Measurements from ENCODE around the gene ATG16L2.

ATG16L2 gene

DNA sequence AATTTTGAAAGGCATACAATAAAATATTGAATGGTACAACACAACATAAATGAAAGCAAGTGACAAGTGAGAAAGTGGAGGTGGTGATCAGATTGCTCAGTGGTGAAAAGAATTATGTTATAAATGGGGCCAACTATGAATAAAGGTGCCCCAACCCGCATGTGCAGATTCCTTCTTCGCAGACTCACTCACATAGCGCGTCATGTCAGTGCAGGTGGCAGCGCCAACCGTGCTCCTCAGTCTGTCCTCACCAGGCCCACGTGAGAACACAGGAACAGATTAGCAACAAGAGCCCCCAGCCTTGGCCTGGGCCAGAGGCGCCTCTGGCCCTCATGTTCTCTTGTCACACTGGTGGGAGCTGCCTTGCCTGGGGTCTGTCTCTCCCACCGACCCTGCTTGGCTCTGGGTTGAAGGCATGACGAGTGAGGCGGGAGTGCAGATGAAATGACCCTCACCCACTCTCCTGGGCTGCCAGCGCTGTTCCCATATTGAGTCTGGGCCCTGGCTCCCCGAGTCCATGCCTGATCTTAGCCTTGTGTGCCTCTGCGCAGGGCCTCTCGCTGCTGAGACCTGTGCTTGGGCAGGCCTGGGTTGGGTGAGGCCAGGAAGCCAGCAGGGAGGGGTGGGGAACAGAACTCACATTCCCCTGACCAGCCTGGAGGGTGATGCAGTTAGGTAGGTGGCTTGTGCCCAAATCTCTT is 6.4 kb downstream of the ATG16L2 start:
- Histone ChIP-seq H3K4me1 (peaks cover 7% of the 10 kb centered on the region), H3K9me3 (ENCODE audit: control insufficient read depth, low read length) (no peaks in the 10 kb centered on the region), H3K79me2 (no peaks in the 10 kb centered on the region), H3K4me3 (ENCODE audit: low read depth, low read length) (no peak overlapping the region), H3K4me2 (ENCODE audit: low read length) (no peak overlapping the region), H3K27ac (no peak overlapping the region), H2AFZ (no peak overlapping the region), H3K9ac (no peak overlapping the region), H3K36me3 (ENCODE audit: control insufficient read depth, insufficient read depth, low read length) (no peaks in the 10 kb centered on the region), H3K27me3 (ENCODE audit: control insufficient read depth, insufficient read depth, low read length) (no peaks in the 10 kb centered on the region)
- TF ChIP-seq, protein P1, sequence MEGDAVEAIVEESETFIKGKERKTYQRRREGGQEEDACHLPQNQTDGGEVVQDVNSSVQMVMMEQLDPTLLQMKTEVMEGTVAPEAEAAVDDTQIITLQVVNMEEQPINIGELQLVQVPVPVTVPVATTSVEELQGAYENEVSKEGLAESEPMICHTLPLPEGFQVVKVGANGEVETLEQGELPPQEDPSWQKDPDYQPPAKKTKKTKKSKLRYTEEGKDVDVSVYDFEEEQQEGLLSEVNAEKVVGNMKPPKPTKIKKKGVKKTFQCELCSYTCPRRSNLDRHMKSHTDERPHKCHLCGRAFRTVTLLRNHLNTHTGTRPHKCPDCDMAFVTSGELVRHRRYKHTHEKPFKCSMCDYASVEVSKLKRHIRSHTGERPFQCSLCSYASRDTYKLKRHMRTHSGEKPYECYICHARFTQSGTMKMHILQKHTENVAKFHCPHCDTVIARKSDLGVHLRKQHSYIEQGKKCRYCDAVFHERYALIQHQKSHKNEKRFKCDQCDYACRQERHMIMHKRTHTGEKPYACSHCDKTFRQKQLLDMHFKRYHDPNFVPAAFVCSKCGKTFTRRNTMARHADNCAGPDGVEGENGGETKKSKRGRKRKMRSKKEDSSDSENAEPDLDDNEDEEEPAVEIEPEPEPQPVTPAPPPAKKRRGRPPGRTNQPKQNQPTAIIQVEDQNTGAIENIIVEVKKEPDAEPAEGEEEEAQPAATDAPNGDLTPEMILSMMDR (IDR thresholded peaks at IDR 0.05) = no peak

DNA sequence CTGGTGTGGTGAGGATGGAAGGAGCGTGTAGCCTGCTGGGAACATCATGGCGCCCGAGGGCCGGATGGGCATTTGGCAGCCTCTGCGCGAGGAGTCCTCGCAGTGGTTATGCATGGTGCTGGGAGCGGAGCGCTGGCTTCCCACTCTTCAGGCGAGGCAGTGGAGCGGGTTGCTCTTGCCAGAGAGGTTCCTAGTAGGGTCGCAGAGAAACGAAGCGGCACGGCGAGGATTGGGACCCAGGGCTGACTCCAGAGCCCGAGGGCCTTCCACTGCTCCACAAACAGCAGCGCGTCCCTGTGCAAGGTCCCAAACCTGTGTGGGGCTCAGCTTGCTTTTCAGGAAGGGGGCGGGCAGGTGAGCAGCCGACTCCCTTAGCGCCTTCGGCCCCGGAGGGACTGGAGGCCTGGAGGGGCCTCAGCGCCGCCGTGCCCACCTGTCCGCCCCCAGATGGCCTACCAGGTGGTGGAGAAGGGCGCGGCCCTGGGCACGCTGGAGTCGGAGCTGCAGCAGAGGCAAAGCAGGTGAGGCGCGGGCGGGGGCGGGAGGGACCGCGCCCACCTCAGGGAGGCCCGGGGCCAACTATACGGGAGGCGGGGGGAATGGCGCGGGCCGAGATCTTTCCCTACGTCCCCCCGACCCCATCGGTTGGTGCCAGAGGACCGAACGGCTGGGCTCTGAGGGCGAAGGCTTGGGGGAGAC is 7.2 kb downstream of the ATG16L2 start:
- Histone ChIP-seq H3K4me1 (peaks cover 7% of the 10 kb centered on the region), H3K4me3 (ENCODE audit: low read depth, low read length) (peak overlapping the region; percentile 47), H2AFZ (peak overlapping the region; percentile 88), H3K27me3 (ENCODE audit: control insufficient read depth, insufficient read depth, low read length) (no peaks in the 10 kb centered on the region), H3K36me3 (ENCODE audit: control insufficient read depth, insufficient read depth, low read length) (no peaks in the 10 kb centered on the region), H3K9ac (no peak overlapping the region), H3K4me2 (ENCODE audit: low read length) (peak overlapping the region; percentile 76), H3K27ac (peak overlapping the region; percentile 56), H3K9me3 (ENCODE audit: control insufficient read depth, low read length) (no peaks in the 10 kb centered on the region), H3K79me2 (no peaks in the 10 kb centered on the region)
- TF ChIP-seq, protein P1 (IDR thresholded peaks at IDR 0.05) = no peak

DNA sequence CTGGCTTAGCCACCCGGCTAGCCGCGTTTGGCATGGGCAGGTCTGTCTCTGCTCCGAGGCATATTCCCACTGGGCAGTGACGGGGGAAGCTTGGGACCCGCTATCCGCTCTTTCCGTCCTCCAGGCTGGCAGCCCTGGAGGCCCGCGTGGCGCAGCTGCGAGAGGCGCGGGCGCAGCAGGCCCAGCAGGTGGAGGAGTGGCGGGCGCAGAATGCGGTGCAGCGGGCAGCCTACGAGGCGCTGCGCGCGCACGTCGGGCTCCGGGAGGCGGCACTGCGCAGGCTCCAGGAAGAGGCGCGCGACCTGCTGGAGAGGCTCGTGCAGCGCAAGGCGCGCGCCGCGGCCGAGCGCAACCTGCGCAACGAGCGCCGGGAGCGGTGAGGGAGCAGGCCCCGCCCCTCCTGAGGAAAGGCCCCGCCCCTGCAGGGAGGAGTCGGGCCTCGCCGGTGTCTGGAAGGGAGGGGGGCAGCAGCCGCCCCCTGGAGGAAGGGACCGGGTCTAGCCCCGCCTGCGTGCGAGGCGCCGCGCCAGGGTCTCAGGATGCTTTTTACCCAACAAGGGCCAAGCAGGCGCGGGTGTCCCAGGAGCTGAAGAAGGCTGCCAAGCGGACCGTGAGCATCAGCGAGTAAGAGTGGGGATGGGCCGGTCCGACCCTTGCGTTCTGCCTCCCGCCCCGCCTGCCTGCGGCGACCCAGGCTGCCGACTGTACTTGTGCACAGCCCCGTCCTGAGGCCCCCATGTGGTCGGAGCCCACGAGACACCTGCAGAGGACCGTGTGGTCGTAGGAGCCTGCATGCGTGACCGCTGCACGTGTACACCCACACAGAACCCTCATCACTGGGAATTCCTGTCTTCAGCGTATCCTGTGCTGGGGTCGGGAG is 7.9 kb downstream of the ATG16L2 start:
- peak overlapping the region; percentile 56 for H3K27ac ChIP-seq
- no peaks in the 10 kb centered on the region for H3K36me3 ChIP-seq (ENCODE audit: control insufficient read depth, insufficient read depth, low read length)
- H3K4me1 ChIP-seq = peaks cover 7% of the 10 kb centered on the region

DNA sequence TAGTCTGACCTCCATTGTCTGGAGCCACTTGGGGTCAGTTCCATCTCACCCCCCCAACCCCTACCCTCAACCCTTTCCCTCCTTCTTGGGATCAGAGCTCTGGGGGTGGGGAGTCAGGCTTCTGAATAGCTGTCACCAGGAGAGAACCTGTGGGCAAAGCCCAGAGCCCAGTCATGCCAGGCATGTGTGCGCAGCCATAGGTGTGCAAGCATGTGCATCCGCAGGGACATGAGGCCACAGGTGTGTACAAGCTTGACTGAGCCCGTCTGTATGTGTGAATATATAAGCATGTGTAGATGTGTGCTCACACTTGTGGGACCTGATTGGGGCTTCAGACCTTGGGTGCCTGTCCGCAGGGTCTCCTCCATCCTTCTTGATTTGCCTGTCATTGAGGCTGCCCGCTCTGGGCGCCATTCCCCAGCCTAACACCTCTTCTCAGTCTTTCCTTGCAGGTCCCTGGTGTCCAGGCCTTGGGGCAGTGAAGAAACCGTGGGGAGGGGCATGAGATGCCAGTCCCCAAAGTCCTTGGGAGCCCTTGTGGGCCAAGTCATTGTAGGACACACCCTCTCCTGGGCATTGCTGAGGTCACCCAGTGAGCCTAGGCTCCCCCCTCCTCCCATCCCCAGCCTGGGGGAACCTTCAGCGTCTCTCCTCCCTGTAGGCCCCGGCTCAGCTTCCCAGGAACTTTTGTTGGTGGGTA is 9.0 kb downstream of the ATG16L2 start:
- Histone ChIP-seq H2AFZ (no peak overlapping the region), H3K4me3 (ENCODE audit: low read depth, low read length) (no peak overlapping the region), H3K9me3 (ENCODE audit: control insufficient read depth, low read length) (no peaks in the 10 kb centered on the region), H3K27me3 (ENCODE audit: control insufficient read depth, insufficient read depth, low read length) (no peaks in the 10 kb centered on the region), H3K4me2 (ENCODE audit: low read length) (no peak overlapping the region), H3K4me1 (peaks cover 7% of the 10 kb centered on the region), H3K79me2 (no peaks in the 10 kb centered on the region), H3K36me3 (ENCODE audit: control insufficient read depth, insufficient read depth, low read length) (no peaks in the 10 kb centered on the region), H3K27ac (no peak overlapping the region), H3K9ac (no peak overlapping the region)
- TF ChIP-seq, protein P1 (IDR thresholded peaks at IDR 0.05) = no peak

More for the DNA sequence above, 7.9 kb downstream of the ATG16L2 start:
- Histone ChIP-seq H3K27me3 (ENCODE audit: control insufficient read depth, insufficient read depth, low read length) (no peaks in the 10 kb centered on the region), H3K9ac (no peak overlapping the region), H2AFZ (peak overlapping the region; percentile 88), H3K9me3 (ENCODE audit: control insufficient read depth, low read length) (no peaks in the 10 kb centered on the region), H3K4me3 (ENCODE audit: low read depth, low read length) (peak overlapping the region; percentile 47), H3K79me2 (no peaks in the 10 kb centered on the region), H3K4me2 (ENCODE audit: low read length) (peak overlapping the region; percentile 76)
- TF ChIP-seq, protein P1 (IDR thresholded peaks at IDR 0.05) = peak; percentile 17
